LNCAP (cell line): Measurements from ENCODE around the gene ENDOD1.

Source experiments
- TF ChIP-seq, protein P1 (sequence below): fragments of 450-650 bp; IDR thresholded peaks from 2 replicates; pipeline ENCODE4 v1.5.1; 2017; ENCODE audit warnings: mild to moderate bottlenecking

Gene ENDOD1

DNA sequence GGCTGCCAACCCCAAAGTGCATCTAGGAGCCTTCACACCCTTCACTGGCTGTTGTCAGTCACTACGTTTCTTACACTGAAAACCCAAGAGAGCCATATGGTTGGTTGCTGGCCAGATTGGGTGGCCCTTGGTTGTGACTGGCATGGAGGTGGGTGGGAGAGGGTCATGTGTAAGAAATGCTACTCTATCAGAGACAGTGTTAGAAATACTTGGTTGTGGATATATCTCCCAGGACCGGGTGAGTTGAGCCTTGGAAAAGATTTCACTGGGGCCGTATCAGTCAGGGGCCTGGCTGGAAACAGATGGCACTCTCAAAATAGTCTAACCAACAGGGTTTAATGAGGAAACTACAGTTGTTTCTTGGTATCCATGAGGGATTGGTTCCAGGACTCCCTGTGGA, 15.2 kb downstream of the ENDOD1 start:
- TF ChIP-seq, protein P1, sequence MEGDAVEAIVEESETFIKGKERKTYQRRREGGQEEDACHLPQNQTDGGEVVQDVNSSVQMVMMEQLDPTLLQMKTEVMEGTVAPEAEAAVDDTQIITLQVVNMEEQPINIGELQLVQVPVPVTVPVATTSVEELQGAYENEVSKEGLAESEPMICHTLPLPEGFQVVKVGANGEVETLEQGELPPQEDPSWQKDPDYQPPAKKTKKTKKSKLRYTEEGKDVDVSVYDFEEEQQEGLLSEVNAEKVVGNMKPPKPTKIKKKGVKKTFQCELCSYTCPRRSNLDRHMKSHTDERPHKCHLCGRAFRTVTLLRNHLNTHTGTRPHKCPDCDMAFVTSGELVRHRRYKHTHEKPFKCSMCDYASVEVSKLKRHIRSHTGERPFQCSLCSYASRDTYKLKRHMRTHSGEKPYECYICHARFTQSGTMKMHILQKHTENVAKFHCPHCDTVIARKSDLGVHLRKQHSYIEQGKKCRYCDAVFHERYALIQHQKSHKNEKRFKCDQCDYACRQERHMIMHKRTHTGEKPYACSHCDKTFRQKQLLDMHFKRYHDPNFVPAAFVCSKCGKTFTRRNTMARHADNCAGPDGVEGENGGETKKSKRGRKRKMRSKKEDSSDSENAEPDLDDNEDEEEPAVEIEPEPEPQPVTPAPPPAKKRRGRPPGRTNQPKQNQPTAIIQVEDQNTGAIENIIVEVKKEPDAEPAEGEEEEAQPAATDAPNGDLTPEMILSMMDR: no peak

DNA sequence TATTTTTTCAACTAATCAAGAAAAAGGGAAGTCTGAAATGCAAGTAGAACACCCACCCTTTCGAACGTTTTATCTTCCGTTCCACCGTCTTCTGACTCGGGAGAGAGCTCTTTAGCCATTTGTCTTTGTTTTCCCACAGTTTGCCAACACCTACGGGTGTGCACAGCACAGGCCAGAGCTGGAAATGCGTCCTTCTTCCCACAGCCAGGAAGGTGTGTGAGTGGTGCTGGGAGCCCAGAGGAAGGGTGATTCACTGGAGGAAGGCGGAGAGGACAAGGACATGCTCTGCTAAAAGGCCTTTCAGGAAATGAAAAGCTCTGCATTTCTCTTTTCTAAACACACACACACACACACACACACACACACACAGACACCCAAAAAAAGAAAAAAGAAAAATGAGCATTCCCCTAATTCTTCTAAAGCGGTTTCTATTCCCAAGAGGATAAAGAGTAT, 18.5 kb downstream of the ENDOD1 start:
- TF ChIP-seq, protein P1: no peak

DNA sequence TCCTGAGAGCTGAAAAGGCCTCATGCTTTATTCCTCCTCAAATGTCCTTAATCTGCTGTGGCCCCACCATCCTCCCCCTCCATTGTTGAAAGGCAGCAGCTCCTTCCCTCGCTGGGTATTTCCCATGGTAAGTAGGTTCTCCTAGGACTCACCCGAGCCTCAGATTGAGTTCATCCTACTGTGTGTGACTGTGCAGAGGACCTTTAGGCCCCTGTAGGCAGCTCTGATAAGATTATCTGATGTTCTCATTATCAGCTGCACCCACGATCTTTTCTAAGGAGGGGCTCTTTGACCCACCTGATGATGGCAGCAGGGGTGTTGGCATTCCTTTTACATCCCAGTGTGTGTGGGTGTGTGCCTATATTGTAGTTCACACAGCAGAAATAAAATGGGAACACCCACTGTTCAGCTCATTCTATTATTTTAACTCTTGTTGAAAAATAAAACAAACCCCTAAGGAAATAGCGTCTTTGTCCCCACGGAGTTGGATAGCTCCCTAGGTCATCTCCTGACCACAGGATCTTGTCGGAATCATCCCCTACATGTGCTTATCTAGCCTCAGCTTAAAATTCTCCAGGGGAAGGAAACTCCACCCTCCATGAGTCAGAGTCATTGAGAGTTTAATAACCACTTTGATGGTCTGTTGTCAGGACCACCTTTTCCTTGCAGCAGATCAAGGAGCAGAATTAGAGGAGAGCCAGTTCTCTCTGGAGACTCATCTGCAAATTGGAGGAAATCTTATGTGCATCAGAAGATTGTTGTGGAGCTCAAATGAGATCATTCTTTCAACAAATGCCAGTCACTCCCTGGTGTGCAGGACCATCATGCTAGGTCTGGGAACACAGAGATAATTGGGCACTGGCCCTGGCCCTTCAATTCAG, 19.3 kb downstream of the ENDOD1 start:
- TF ChIP-seq, protein P1: no peak

DNA sequence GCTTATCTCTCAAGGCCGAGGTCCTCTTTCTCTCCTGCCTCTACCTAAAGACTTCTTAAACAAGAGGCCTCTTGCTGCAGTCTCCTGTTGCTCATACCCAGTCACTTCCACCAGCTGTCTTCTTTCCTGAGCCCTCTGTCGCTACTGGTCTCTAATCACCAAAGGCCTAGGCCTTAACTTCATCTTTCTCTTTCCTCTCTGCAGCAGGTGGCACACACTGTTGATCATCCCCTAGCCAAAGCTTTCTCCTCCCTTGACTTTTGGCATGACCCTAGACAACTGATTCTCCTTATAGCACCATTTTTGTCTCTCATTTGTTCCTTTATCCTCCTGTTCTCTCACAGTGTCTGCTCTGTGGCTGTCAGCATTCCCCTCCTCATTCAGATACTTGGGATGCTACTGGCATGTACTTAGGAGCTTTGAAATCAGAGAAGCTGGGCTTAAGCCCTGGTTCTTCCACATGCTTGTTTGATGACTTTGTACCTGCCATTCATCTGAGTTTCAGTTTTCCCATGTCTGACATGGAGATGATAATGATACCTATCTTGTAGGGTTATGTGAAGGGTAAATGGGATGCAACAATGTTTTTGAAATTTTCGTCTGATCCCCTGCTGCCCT, 22.4 kb downstream of the ENDOD1 start:
- TF ChIP-seq, protein P1: no peak

DNA sequence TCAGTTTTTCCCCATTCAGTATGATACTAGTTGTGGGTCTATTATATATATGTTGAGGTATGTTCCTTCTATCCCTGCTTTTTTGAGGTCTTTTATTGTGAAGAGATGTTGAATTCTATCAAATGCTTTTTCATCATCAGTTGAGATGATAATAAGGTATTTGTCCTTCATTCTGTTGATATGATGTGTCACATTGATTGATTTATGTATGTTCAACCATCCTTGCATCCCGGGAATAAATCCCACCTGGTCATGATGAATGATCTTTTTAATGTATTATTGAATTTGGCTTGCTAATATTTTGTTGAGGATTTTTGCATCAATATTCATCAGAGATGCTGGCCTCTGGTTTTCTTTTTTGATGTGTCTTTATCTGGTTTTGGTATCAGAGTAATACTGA, 26.0 kb downstream of the ENDOD1 start:
- TF ChIP-seq, protein P1: no peak

DNA sequence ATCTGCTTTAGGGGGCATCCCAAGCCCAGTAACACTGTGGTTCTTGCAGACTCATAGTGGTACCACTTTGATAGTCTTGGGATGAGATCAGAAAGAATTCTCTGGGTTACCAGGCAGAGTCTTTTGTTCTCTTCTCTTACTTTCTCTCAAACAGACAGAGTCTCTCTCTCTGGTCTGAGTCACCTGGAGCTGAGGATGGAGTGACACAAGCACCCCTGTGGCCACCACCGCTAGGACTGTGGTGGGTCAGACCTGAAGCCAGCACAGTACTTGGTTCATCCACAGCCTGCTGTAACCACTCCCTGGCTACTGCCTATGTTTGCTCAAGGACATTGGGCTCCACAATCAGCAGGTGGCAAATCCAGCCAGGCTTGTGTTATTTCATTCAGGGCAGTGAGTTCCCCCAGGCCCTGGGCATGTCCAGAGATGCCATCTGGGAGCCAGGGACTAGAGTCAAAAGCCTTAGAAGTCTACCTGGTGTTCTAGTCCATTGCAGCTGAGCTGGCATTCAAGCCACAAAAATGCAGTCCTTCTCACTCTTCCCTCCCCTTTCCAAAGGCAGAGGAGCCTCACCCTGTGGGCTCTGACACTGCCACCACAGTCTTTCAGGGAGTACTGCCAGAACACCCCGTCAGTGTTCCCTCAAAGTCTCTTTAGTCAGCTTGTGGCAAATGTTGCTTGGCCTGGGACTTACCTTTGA, 29.9 kb downstream of the ENDOD1 start:
- TF ChIP-seq, protein P1: no peak

DNA sequence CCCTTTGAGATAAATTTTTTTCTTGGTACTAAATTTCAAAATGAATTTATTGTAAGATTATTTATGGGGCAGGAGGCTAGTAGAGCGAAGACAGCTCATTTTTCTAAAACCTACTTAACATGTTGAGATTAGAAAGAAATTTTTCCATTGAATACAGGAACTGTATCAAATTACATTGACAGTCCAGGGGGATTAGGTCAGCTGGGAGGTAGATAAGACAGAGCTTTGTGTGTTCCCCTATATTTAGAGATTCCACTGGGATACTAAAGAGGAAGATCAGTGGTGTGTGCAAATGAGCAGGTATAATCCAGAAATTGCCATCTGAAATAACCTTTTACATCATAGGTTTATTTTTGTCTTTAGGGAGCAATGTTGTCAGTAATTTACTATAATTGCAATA, 32.1 kb downstream of the ENDOD1 start:
- TF ChIP-seq, protein P1: no peak
